NCI-H1417 treated with DMSO at 0.1 percent for 48 hours (cell line): Measurements from ENCODE around the gene STX4.

Source experiments
- DNase-seq: peaks from one replicate; lab custom pipeline; 2025; lab: John Stamatoyannopoulos, UW

STX4 gene

GRCh38 chr16:31084584-31085302 lies 51.4 kb downstream of the STX4 start:
- no peak for DNase-seq

GRCh38 chr16:31085411-31085810 lies 52.1 kb downstream of the STX4 start:
- no peak for DNase-seq

- no peak for DNase-seq
Observed at GRCh38 chr16:31085873-31086628, 52.7 kb downstream of the STX4 start.

GRCh38 chr16:31086629-31086906 lies 53.2 kb downstream of the STX4 start:
- no peak for DNase-seq

GRCh38 chr16:31087481-31087880 lies 54.1 kb downstream of the STX4 start:
- no peak for DNase-seq

GRCh38 chr16:31087971-31088370 lies 54.6 kb downstream of the STX4 start:
- DNase-seq, result no peak

GRCh38 chr16:31088459-31089183 lies 55.3 kb downstream of the STX4 start, which contains the start of gene PRSS53:
Gene PRSS53, minus strand, starts transcription at chr16:31088943. Its CDS starts 134 bp downstream, at chr16:31088809.
- no peak for DNase-seq

- no peak for DNase-seq
Observed at GRCh38 chr16:31089199-31089598, 55.8 kb downstream of the STX4 start.
